HG03565 (cell line): ENCODE measurements around the gene DYTN.

ENCODE experiments used
- ATAC-seq: cut with Tn5 transposase; IDR thresholded peaks from one replicate; pipeline ENCODE4 v1.9.1; 2021; ENCODE audit warnings: mild to moderate bottlenecking, moderate library complexity; ENCODE audit not compliant: unreplicated experiment

The DYTN gene

DNA sequence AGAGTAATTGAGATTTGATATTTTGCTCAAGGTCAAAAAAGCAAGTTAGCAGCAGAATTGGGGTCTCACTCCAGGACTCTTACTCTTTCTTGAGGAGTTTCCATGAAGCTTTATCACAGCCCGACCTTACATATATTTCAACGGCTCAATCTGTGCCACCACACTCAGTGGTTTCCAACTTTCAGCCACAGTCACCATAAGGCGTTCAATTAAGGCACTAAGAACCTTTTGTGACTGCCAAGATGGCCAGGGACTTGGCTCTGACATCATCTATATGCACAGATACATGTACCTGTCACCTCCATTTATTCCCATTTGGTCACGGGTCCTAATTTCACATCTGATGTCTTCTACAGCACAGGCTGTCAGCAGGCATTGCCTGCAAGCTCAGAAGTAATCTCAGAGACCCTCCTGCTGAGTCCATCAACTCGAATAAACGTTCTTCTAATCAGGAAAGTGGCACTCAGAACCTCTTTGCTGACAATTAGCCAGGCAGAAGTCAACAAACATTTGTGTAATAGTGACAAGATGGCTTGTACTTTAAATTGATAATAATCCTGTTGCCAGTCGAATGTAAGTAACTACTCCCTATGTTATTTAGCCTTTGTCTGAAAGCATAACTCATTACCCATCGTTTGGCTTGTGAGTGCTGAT lies 16.1 kb downstream of the DYTN start:
- no peak for ATAC-seq

- ATAC-seq, result no peak
These were observed 18.0 kb downstream of the DYTN start for GRCh38 chr2:206700156-206700555.

DNA sequence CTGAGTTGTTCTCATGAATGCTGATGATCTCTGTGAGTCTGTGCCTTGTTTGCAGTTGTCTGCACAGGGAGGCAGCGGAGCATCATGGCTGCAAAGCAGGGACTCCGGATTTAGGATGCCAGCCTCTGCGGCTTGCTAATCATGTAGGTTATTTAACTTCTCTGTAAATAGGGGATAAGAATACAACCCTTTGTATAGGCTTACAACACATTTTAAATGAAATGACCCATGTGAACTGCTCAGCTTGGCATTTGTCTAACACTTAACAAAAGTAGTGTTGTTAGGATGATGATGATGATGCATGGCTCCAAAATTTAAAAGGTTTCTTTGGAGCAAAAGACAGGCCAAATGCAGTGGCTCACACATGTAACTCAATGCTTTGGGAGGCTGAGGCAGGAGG lies 19.4 kb downstream of the DYTN start:
- no peak for ATAC-seq

DNA sequence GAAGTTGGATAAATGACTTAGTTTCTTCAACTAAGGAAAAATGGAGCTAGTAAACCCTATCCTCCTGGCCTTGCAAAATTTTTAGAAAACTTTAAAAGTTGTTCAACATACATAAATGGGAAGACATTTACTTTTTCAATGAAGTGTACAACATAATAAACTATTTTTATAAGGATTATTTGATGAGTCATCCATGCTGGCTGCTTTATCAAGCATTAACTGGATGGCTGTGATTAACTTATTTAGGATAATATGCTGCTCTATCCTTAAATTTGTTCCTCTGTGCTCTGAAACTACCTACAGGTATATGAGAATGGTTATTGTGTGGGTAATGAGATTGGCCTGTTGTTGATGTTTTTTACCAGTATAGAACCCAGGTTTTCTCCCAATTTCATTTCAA lies 21.3 kb downstream of the DYTN start:
- no peak for ATAC-seq

GRCh38 chr2:206693399-206694137 lies 24.6 kb downstream of the DYTN start:
- ATAC-seq, result peak; percentile 56

DNA sequence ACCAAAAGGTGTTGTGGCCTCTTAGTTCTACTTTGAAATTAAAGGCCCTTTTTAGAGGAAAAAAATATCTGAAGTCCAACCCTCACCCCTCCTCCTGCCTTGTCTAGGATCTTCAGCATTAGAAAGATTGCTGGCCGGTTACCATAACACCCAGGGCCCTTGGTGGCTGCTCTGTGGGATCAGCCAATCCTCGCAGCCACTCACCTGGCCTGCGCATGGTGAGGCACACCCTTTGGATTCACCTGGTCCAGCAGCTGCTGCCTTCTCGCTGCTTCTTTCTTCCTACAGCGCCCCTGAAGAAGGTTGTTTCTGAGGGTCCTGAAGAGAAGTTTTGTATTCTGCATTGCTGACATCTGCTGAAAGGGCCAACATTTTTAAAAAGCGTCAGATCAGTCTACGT lies 25.2 kb downstream of the DYTN start:
- no peak for ATAC-seq

- ATAC-seq, result no peak
These were observed 29.2 kb downstream of the DYTN start for GRCh38 chr2:206688990-206689389.

DNA sequence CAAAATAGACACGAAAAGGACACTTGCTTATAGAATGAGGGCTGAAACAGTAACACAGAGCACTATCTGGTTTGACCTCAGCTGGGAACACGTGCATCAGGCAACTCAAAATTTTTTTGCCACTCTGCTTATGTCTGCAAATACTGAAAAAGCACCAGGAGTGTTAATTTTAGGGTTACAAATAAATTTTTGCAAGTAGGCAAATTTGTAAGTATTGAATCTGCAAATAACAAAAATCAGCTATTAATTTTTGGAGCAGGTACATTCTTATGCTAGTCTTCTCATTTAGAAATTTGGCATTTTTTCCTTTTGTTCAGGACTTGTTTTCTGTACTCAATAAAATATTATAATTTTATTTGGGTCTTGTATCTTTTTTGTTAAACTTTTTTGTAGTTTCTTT lies 29.7 kb downstream of the DYTN start:
- ATAC-seq, result no peak

- ATAC-seq, result no peak
These were observed 34.6 kb downstream of the DYTN start for GRCh38 chr2:206683546-206683945.

DNA sequence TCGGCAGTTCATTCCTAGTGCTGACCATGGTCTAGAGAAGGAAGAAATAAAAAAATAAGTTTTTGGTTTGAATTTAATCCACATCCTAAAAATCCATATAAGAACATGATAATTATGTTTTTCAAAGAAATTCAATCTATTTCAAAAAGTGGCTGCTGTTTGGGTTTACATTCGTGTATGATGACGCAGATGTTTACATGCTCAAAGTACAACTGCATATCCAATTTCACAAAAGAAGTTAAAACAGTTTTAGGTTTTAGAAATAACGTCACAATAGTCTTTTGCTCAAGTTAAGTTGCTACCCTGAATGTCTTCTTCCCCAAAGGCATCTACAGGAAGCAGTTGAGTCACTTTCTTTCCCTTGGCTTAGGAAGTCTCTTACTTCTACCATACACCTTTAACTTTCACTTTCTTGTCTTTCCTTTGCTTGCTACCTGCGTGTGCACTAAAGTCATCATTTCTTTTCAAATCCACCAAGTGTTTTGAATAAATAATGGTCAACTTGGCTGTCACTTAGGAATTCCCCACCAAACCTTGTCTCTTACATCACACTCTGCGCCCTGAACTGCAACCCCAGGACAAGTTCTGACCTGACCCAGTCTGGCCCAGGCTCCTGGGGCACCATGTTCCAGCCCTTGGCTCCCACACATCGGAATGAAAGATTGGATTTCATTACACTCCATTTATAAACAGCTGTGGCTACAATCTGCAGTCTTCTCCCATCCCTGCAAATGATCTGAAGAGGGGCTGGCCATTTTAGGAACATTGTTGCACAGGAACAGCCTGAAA lies 47.5 kb downstream of the DYTN start:
- no peak for ATAC-seq

DNA sequence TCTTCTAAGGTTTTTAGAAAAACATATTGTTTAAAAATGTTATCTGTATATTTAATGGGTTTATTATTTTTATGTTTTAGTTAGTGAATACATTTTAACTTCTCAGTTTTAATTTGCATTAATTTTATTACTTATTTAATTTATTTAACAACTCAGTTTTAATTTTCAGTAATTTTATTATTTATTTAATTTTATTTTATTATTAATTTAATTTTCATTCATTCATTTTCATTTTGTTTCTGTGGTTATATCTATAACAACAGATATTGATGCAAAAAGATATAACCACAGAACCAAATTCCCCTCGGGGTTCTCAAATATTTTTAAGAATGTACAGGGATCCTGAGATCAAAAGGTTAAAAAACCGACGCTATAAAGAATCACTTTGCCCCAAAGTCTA lies 52.9 kb downstream of the DYTN start:
- no peak for ATAC-seq

DNA sequence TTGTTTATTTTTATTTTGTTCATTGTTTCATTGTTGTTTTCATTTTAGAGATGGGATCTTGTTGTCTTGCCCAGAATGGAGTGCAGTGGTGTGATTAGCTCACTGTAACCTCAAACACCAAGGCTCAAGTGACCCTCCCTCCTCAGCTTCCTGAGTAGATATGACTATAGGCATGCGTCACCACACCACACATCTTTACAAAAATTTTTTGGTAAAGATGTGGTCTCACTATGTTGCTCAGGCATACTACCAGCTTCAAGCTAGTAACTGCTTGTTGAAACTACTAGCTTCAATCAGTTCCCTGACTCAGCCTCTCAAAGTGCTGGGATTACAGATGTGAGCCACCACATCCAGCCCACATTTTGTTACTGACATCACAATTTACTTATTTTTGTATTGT lies 61.1 kb downstream of the DYTN start:
- ATAC-seq, result no peak

DNA sequence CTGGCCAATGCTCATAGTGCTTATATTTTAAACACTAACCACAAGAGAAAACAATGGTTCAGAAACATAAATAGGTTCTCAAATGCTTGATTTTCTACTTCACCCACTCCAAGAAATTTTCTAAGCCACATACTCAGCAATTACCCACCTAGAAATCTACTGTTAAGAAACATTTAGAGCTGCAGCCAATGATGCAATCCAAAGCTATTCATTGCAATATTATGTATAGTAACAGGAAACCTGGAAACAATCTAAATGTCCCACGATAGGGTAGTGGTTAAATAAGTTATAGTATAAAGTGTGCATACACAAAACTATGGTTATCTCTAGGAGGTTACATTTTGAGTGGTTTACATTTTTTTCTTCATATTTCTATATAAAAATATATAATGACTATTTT lies 70.2 kb downstream of the DYTN start:
- no peak for ATAC-seq

DNA sequence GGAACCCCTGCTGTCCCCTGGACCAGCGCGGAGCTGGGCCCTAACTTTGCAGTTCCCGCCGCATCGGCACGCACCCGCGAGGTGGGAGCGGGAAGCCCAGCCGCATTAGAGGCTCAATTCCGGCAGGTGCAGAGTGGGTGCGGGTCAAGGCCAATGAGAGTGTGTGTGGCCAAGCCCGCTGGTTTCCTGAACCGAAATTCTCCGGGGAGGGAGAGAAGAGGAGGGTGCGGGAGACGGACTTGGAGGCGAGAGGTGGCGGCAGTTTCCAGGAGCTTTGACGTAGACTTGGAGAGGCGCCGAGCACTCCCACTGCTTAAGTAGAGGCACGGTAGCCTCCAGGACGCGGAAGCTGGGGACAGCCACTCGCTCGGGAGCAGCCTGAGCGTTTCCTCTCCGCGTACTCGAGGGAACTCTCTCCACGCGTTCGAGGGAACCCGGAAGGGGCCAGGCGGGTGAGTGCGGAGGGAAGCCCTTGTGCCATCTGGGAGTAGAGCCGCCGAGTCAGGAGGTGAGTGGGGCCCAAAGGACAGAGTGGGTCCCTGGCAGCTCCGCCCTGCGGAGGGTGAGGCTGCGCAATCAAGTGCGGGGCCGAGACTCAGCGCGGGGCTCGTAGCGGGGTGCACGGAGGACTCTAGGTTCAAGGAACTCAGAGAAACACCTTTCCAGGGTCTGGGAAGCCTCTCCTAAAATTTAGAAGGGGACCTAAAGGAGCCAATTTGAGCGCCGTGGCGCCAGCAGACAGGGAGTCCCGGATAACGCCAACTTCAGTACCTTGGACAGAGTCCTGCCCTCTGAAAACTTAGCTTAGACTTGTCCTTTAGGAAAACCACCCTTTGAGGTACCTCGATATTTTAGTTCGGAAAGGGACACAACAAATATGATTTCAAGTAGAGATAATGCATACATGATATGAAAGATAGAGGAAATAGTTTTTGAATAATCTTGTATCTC lies 75.8 kb downstream of the DYTN start, which contains the start of gene FAM237A:
TSS of gene FAM237A (plus strand) at position 413 of the 951 bp plus-strand sequence. CDS start 1,750 bp downstream, outside the sequence.
- no peak for ATAC-seq

GRCh38 chr2:206641226-206641625 lies 77.0 kb downstream of the DYTN start:
- ATAC-seq, result no peak

GRCh38 chr2:206639636-206640035 lies 78.6 kb downstream of the DYTN start:
- ATAC-seq, result no peak

DNA sequence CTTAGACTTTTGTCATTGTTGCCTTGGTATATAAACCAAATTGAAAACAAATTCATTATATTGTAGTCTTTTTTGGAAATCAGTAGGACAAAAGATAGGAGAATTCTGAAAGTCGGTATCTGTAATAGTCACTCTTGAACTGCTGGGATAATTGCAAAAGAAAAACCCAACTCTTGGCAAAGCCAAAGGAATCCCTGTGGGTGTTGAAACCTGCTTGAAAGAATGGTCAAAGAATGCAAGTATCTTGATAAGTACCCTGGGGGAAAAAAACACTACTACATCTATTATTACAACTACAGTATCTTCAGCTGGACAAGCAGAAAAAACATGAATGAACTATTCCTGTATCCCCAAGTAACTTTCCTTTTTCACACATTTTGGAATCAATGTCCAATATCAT lies 83.2 kb downstream of the DYTN start:
- no peak for ATAC-seq

DNA sequence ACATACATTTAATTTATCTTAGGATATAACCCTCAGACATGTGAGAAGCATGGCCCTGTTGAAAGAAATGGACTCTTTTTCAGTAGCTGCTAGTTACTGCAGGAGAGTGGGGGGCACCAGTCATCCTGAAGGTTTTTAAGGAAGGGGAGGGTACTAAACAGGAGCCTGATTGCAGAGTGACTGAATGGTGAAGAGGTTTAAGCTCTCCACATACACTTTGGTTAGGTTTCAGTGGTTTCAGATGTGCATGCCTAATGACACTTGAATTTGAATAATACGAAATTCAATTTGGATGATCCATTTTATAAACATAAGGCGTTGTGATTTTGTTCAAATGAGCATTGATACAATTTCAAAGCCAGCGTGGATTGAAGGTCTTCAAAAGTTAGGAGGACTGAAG lies 86.9 kb downstream of the DYTN start:
- ATAC-seq, result no peak

DNA sequence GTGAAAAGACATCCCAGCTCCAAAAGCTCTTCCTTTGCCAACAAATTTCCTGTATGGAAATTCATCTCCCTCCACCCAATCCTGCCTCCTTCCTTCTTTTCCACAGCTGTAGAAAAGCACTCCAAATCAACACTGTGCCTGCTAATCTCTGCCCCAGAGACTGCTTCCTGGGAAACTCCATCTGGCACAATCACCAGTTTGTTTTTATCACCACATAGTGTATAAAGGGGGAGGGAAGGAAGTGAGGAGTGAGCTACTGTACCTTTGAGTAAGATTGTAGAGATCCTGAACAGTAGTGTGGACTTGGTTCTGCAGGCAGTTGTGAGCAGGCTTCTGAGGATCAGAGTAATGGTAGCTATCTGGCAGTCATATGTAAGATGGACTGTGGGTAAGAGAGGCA lies 90.6 kb downstream of the DYTN start:
- no peak for ATAC-seq

- ATAC-seq, result no peak
These were observed 92.1 kb downstream of the DYTN start for GRCh38 chr2:206626108-206626507.

DNA sequence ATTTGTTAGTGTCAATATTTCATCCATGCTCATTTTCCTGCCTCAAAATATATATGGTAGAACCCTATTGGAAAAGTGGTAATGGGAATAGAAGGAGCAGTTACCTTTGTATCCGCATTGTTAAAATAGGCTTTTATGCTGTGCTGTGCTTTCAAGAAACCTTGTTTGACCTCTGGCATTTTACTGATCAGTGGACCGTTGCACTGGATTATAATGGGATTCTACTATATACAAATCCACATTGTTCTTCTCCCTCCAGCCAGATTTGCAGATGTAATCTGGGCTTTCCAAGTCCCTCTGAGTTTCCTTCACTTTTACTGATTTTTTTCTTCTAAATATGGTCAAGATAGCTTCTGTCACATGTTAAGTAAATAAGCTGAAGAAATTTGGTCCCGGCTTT lies 99.2 kb downstream of the DYTN start:
- ATAC-seq, result no peak
